H9 (cell line): ENCODE data around the gene GRID1. TPM values are rescaled to one million over a fixed set of nuclear protein-coding genes. Genes with fewer than 3 reads are reported as not detected.

ENCODE experiments used
- DNase-seq: peaks from one replicate; pipeline ENCODE4 v3.0.0-alpha.2; 2017
- H2AFZ ChIP-seq: one replicate; pipeline ENCODE4 v1.6.1; 2013; ENCODE audit warnings: mild to moderate bottlenecking, low read length, control low read depth, moderate library complexity
- H2AK5ac ChIP-seq: 2 replicates; pipeline ENCODE4 v1.6.1; 2013; ENCODE audit warnings: low read length, control low read depth, mixed read lengths; ENCODE audit not compliant: insufficient read length
- H2BK120ac ChIP-seq: one replicate; pipeline ENCODE4 v1.6.1; 2013; ENCODE audit warnings: low read depth, mild to moderate bottlenecking, low read length, control low read depth, inconsistent platforms; ENCODE audit not compliant: poor library complexity, severe bottlenecking
- H2BK12ac ChIP-seq: 2 replicates; pipeline ENCODE4 v1.6.1; 2013; ENCODE audit warnings: low read length, control low read depth, mixed read lengths, low read depth; ENCODE audit not compliant: insufficient read length
- H2BK15ac ChIP-seq: 2 replicates; pipeline ENCODE4 v1.6.1; 2013; ENCODE audit warnings: low read depth, low read length, control low read depth
- H2BK20ac ChIP-seq: one replicate; pipeline ENCODE4 v1.6.1; 2013; ENCODE audit warnings: low read depth, mild to moderate bottlenecking, low read length, control low read depth, inconsistent platforms; ENCODE audit not compliant: poor library complexity, severe bottlenecking
- H2BK5ac ChIP-seq: 2 replicates; pipeline ENCODE4 v1.6.1; 2013; ENCODE audit warnings: low read length, control low read depth, mixed read lengths; ENCODE audit not compliant: insufficient read length
- H3K14ac ChIP-seq: 2 replicates; pipeline ENCODE4 v1.6.1; 2013; ENCODE audit warnings: low read length, control low read depth; ENCODE audit not compliant: insufficient read depth
- H3K18ac ChIP-seq: 2 replicates; pipeline ENCODE4 v1.6.1; 2013; ENCODE audit warnings: low read depth, mild to moderate bottlenecking, mixed read lengths, low read length, control low read depth; ENCODE audit not compliant: insufficient read length
- H3K23ac ChIP-seq: 2 replicates; pipeline ENCODE4 v1.6.1; 2013; ENCODE audit warnings: low read length, control low read depth, mixed read lengths, low read depth; ENCODE audit not compliant: insufficient read length
- H3K23me2 ChIP-seq: 2 replicates; pipeline ENCODE4 v1.6.1; 2013; ENCODE audit warnings: low read depth, mild to moderate bottlenecking, mixed read lengths, low read length, control low read depth; ENCODE audit not compliant: insufficient read length, poor library complexity, severe bottlenecking
- H3K27ac ChIP-seq: 2 replicates; pipeline ENCODE4 v1.5.1; 2013; ENCODE audit warnings: low read length, control low read depth, mixed read lengths, low read depth; ENCODE audit not compliant: insufficient read length
- H3K27me3 ChIP-seq: 2 replicates; pipeline ENCODE4 v1.6.1; 2013; ENCODE audit warnings: low read length, control low read depth, inconsistent platforms; ENCODE audit not compliant: insufficient read depth
- H3K4ac ChIP-seq: 2 replicates; pipeline ENCODE4 v1.6.1; 2013; ENCODE audit warnings: low read depth, mild to moderate bottlenecking, control low read depth, inconsistent platforms, low read length, moderate library complexity
- H3K4me1 ChIP-seq: 2 replicates; pipeline ENCODE4 v1.6.1; 2013; ENCODE audit warnings: low read length, control low read depth, inconsistent platforms; ENCODE audit not compliant: insufficient read depth
- H3K4me2 ChIP-seq: 2 replicates; pipeline ENCODE4 v1.6.1; 2013; ENCODE audit warnings: low read length, control low read depth, mixed read lengths; ENCODE audit not compliant: insufficient read length, insufficient read depth
- H3K56ac ChIP-seq: 2 replicates; pipeline ENCODE4 v1.6.1; 2013; ENCODE audit warnings: low read depth, mild to moderate bottlenecking, mixed read lengths, low read length, control low read depth; ENCODE audit not compliant: insufficient read length
- H3K79me1 ChIP-seq: 2 replicates; pipeline ENCODE4 v1.6.1; 2013; ENCODE audit warnings: low read depth, mild to moderate bottlenecking, moderate library complexity, low read length, control low read depth, inconsistent platforms; ENCODE audit not compliant: insufficient read depth, poor library complexity, severe bottlenecking
- H3K79me2 ChIP-seq: 2 replicates; pipeline ENCODE4 v1.6.1; 2013; ENCODE audit warnings: low read length, control low read depth, inconsistent platforms; ENCODE audit not compliant: insufficient read depth
- H3K9ac ChIP-seq: 2 replicates; pipeline ENCODE4 v1.6.1; 2013; ENCODE audit warnings: low read length, control low read depth, mixed read lengths; ENCODE audit not compliant: insufficient read length; ENCODE audit errors: extremely low read depth
- H3K9me3 ChIP-seq: one replicate; pipeline ENCODE4 v1.6.1; 2013; ENCODE audit warnings: low read depth, low read length, inconsistent platforms; ENCODE audit not compliant: control insufficient read depth
- H3T11ph ChIP-seq: one replicate; pipeline ENCODE4 v1.6.1; 2013; ENCODE audit warnings: mild to moderate bottlenecking, low read length, control low read depth, inconsistent platforms
- H4K20me1 ChIP-seq: one replicate; pipeline ENCODE4 v1.6.1; 2013; ENCODE audit not compliant: control insufficient read depth, insufficient read length, insufficient read depth
- H4K5ac ChIP-seq: 2 replicates; pipeline ENCODE4 v1.6.1; 2013; ENCODE audit warnings: low read depth, mild to moderate bottlenecking, mixed read lengths, low read length, control low read depth; ENCODE audit not compliant: insufficient read length
- H4K8ac ChIP-seq: replicated peaks from 2 replicates; pipeline ENCODE4 v1.6.1; 2013; ENCODE audit warnings: low read length, control low read depth, mixed read lengths, low read depth; ENCODE audit not compliant: insufficient read length
- H4K91ac ChIP-seq: 2 replicates; pipeline ENCODE4 v1.6.1; 2013; ENCODE audit warnings: low read depth, mild to moderate bottlenecking, moderate library complexity, mixed read lengths, low read length, control low read depth; ENCODE audit not compliant: insufficient read length
- H3K27ac Mint-ChIP-seq, 3 experiments: 2 replicates in 2 of 3; 3 replicates in 1 of 3; pipeline ENCODE4 v1.8.0; 2020 to 2021; ENCODE audit warnings: mixed read lengths in 3 of 3, mild to moderate bottlenecking in 1 of 3, moderate library complexity in 1 of 3
- H3K27me3 Mint-ChIP-seq: 2 replicates; pipeline ENCODE4 v1.8.0; 2021; ENCODE audit warnings: low read depth, mild to moderate bottlenecking, moderate library complexity, mixed read lengths
- H3K36me3 Mint-ChIP-seq, 3 experiments: 2 replicates in 2 of 3; 3 replicates in 1 of 3; pipeline ENCODE4 v1.8.0; 2020 to 2021; ENCODE audit warnings: low read depth in 3 of 3, mixed read lengths in 3 of 3; ENCODE audit not compliant: insufficient read depth in 1 of 3
- H3K4me1 Mint-ChIP-seq, 2 experiments: 2 replicates each; pipeline ENCODE4 v1.8.0; 2020; ENCODE audit warnings: mixed read lengths in 2 of 2
- H3K4me3 Mint-ChIP-seq, 2 experiments: 2 replicates in 1 of 2; 3 replicates in 1 of 2; pipeline ENCODE4 v1.8.0; 2020 to 2021; ENCODE audit warnings: mild to moderate bottlenecking in 2 of 2, mixed read lengths in 2 of 2, moderate library complexity in 1 of 2
- H3K9me3 Mint-ChIP-seq, 2 experiments: 2 replicates in 1 of 2; 3 replicates in 1 of 2; pipeline ENCODE4 v1.8.0; 2020; ENCODE audit warnings: mild to moderate bottlenecking in 2 of 2, mixed read lengths in 2 of 2, moderate library complexity in 1 of 2
- CTCF ChIP-seq: fragments of 200-600 bp; sonication (generic); conservative IDR thresholded peaks from 3 replicates; pipeline ENCODE4 v1.8.0; 2021; ENCODE audit warnings: antibody characterized with exemption, mild to moderate bottlenecking
- WGBS: extraction: QIAGEN DNeasy Blood & Tissue Kit; methylation state at CpG from one replicate; pipeline ENCODE4 v1.1.7; 2013; ENCODE audit warnings: missing lambda C conversion rate, low lambda C conversion rate, mixed read lengths; ENCODE audit not compliant: insufficient read length; ENCODE audit errors: extremely low coverage; 5-methylcytosine and 5-hydroxymethylcytosine counted together
- total RNA-seq: library from RNA; stranded (reverse); gene quantifications from 2 replicates; pipeline ENCODE4 v1.2.1, GENCODE V29; 2021

The GRID1 gene
- total RNA-seq, 1 experiment from 2014 or later = 0.35 TPM

GRCh38 chr10:86350897-86351296 lies 15.7 kb downstream of the GRID1 start:
- Histone ChIP-seq H2BK12ac (no peak overlapping the region), H3T11ph (no peak overlapping the region), H2BK15ac (no peak overlapping the region), H3K18ac (no peak overlapping the region), H3K9me3 (no peaks in the 10 kb centered on the region), H3K79me2 (no peaks in the 10 kb centered on the region), H2AFZ (no peak overlapping the region), H3K23me2 (no peaks in the 10 kb centered on the region), H3K4ac (no peak overlapping the region), H2BK120ac (no peak overlapping the region), H4K5ac (no peak overlapping the region), H3K56ac (no peak overlapping the region), H3K27ac (no peak overlapping the region), H2BK5ac (no peak overlapping the region), H3K23ac (no peak overlapping the region), H3K79me1 (no peaks in the 10 kb centered on the region), H3K14ac (no peak overlapping the region), H2BK20ac (no peak overlapping the region), H3K9ac (no peak overlapping the region), H2AK5ac (no peak overlapping the region), H3K4me2 (no peak overlapping the region), H4K8ac (no peak overlapping the region), H3K4me1 (no peaks in the 10 kb centered on the region), H3K27me3 (no peaks in the 10 kb centered on the region), H4K20me1 (no peaks in the 10 kb centered on the region), H4K91ac (no peak overlapping the region)
- no peak for DNase-seq
- Mint-ChIP-seq H3K36me3 (no peaks in the 10 kb centered on the region; a peak in 1 of 7 replicates), H3K27ac (no peak overlapping the region), H3K4me3 (no peak overlapping the region), H3K9me3 (no peaks in the 10 kb centered on the region; a peak in 2 of 5 replicates), H3K27me3 (peaks cover 26% of the 10 kb centered on the region), H3K4me1 (peaks cover 7 to 10% of the 10 kb centered on the region in 2 experiments)
- no CpG with 5 or more reads among the region's 6 CpGs for WGBS
- TF ChIP-seq CTCF = no peak
